Naive B cell (primary cell): Measurements from ENCODE around the gene TMEM242. TPM values are rescaled to one million over a fixed set of nuclear protein-coding genes. Genes with fewer than 3 reads are reported as not detected.

Source experiments
- ATAC-seq, 2 donors: fragments of 150-1000 bp; cut with Tn5 transposase; 2 replicates each; pipeline ENCODE4 v1.10.0; 2021; ENCODE audit warnings: low read depth in 2 of 2, mild to moderate bottlenecking in 2 of 2, moderate library complexity in 2 of 2
- DNase-seq: peaks from one replicate; pipeline ENCODE4 v3.0.0; 2022
- H3K27ac Mint-ChIP-seq, 6 donors: one replicate each; pipeline ENCODE4 v1.8.0; 2020 to 2022; ENCODE audit warnings: mild to moderate bottlenecking in 6 of 6, mixed read lengths in 6 of 6, moderate library complexity in 5 of 6, inconsistent platforms in 2 of 6
- H3K27me3 Mint-ChIP-seq, 3 donors: one replicate each; pipeline ENCODE4 v1.8.0; 2021 to 2022; ENCODE audit warnings: mixed read lengths in 3 of 3, mild to moderate bottlenecking in 1 of 3
- H3K36me3 Mint-ChIP-seq, 2 donors: one replicate each; pipeline ENCODE4 v1.8.0; 2020 to 2022; ENCODE audit warnings: mixed read lengths in 2 of 2, inconsistent platforms in 1 of 2, mild to moderate bottlenecking in 1 of 2
- H3K4me1 Mint-ChIP-seq, 3 donors: one replicate each; pipeline ENCODE4 v1.8.0; 2020 to 2022; ENCODE audit warnings: mixed read lengths in 3 of 3, inconsistent platforms in 1 of 3, mild to moderate bottlenecking in 1 of 3, moderate library complexity in 1 of 3
- H3K4me3 Mint-ChIP-seq, 8 donors: one replicate each; pipeline ENCODE4 v1.8.0; 2020 to 2022; ENCODE audit warnings: mild to moderate bottlenecking in 8 of 8, mixed read lengths in 8 of 8, moderate library complexity in 8 of 8, inconsistent platforms in 2 of 8
- H3K9me3 Mint-ChIP-seq, 7 donors: one replicate each; pipeline ENCODE4 v1.8.0; 2020 to 2022; ENCODE audit warnings: mixed read lengths in 7 of 7, mild to moderate bottlenecking in 5 of 7, inconsistent platforms in 2 of 7, moderate library complexity in 1 of 7
- polyA plus RNA-seq, 6 donors: library from polyadenylated mRNA; unstranded; fragments of 300-500 nt; fragmentation: Illumina TruSeq; gene quantifications; one replicate each; pipeline ENCODE4 v1.2.3, GENCODE V29; 2021; ENCODE audit warnings: low read depth in 6 of 6

The TMEM242 gene
- polyA plus RNA-seq, 6 donors from 2014 or later = 9.3 to 18.6 (median 11.2) TPM

- H3K9me3 Mint-ChIP-seq = peaks cover 0 to 2% (median 0%) of the 10 kb centered on the region in 7 donors
- H3K4me1 Mint-ChIP-seq = peaks cover 0 to 3% (median 0%) of the 10 kb centered on the region in 3 donors
- ATAC-seq (no peak), DNase-seq (no peak)
- peaks cover 4 to 27% (median 5%) of the 10 kb centered on the region in 3 donors for H3K27me3 Mint-ChIP-seq
- H3K36me3 Mint-ChIP-seq = no peaks in the 10 kb centered on the region
- H3K27ac Mint-ChIP-seq = no peak overlapping the region
- H3K4me3 Mint-ChIP-seq = no peak overlapping the region
Measured at GRCh38 chr6:157261606-157262005, 61.7 kb downstream of the TMEM242 start.

GRCh38 chr6:157260735-157261410 lies 62.4 kb downstream of the TMEM242 start:
- Mint-ChIP-seq H3K4me3 (no peak overlapping the region), H3K4me1 (peaks cover 0 to 3% (median 0%) of the 10 kb centered on the region in 3 donors), H3K36me3 (no peaks in the 10 kb centered on the region), H3K27ac (peak overlapping the region in 1 of 6 donors; percentile 17), H3K9me3 (peaks cover 0 to 2% (median 0%) of the 10 kb centered on the region in 7 donors), H3K27me3 (peaks cover 4 to 28% (median 9%) of the 10 kb centered on the region in 3 donors)
- ATAC-seq = no peak
- DNase-seq = no peak

- no peaks in the 10 kb centered on the region for H3K36me3 Mint-ChIP-seq
- H3K4me3 Mint-ChIP-seq = no peak overlapping the region
- no peak for ATAC-seq
- H3K4me1 Mint-ChIP-seq = no peaks in the 10 kb centered on the region
- H3K27ac Mint-ChIP-seq = no peak overlapping the region
- peaks cover 10 to 36% (median 21%) of the 10 kb centered on the region in 3 donors for H3K27me3 Mint-ChIP-seq
- DNase-seq = no peak
- H3K9me3 Mint-ChIP-seq = no peaks in the 10 kb centered on the region
Measured at GRCh38 chr6:157259443-157259842, 63.9 kb downstream of the TMEM242 start.

GRCh38 chr6:157258878-157259277 lies 64.4 kb downstream of the TMEM242 start:
- H3K27me3 Mint-ChIP-seq = peaks cover 10 to 41% (median 26%) of the 10 kb centered on the region in 3 donors
- no peaks in the 10 kb centered on the region for H3K4me1 Mint-ChIP-seq
- no peaks in the 10 kb centered on the region for H3K9me3 Mint-ChIP-seq
- DNase-seq (no peak), ATAC-seq (no peak)
- H3K27ac Mint-ChIP-seq = no peak overlapping the region
- no peak overlapping the region for H3K4me3 Mint-ChIP-seq
- no peaks in the 10 kb centered on the region for H3K36me3 Mint-ChIP-seq

GRCh38 chr6:157255079-157255478 lies 68.2 kb downstream of the TMEM242 start:
- Mint-ChIP-seq H3K4me3 (no peak overlapping the region), H3K4me1 (no peaks in the 10 kb centered on the region), H3K9me3 (no peaks in the 10 kb centered on the region), H3K36me3 (no peaks in the 10 kb centered on the region), H3K27ac (no peak overlapping the region), H3K27me3 (peaks cover 13 to 51% (median 36%) of the 10 kb centered on the region in 3 donors)
- ATAC-seq (no peak), DNase-seq (no peak)

- Mint-ChIP-seq H3K9me3 (no peaks in the 10 kb centered on the region), H3K27ac (no peak overlapping the region), H3K36me3 (no peaks in the 10 kb centered on the region), H3K4me1 (no peaks in the 10 kb centered on the region), H3K4me3 (no peak overlapping the region), H3K27me3 (peaks cover 14 to 46% (median 40%) of the 10 kb centered on the region in 3 donors)
- DNase-seq (no peak), ATAC-seq (no peak)
Measured at GRCh38 chr6:157254538-157254937, 68.8 kb downstream of the TMEM242 start.

GRCh38 chr6:157253699-157254098 lies 69.6 kb downstream of the TMEM242 start:
- DNase-seq (no peak), ATAC-seq (no peak)
- Mint-ChIP-seq H3K36me3 (peaks cover 3% of the 10 kb centered on the region in 2 donors), H3K4me1 (no peaks in the 10 kb centered on the region), H3K9me3 (peaks cover 0 to 8% (median 3%) of the 10 kb centered on the region in 7 donors), H3K27ac (no peak overlapping the region), H3K4me3 (no peak overlapping the region), H3K27me3 (peaks cover 14 to 41% (median 40%) of the 10 kb centered on the region in 3 donors)

GRCh38 chr6:157253017-157253416 lies 70.3 kb downstream of the TMEM242 start:
- no peak overlapping the region for H3K4me3 Mint-ChIP-seq
- H3K9me3 Mint-ChIP-seq = peaks cover 3 to 15% (median 5%) of the 10 kb centered on the region in 7 donors
- no peaks in the 10 kb centered on the region for H3K4me1 Mint-ChIP-seq
- ATAC-seq (no peak), DNase-seq (no peak)
- peaks cover 13 to 38% (median 37%) of the 10 kb centered on the region in 3 donors for H3K27me3 Mint-ChIP-seq
- H3K27ac Mint-ChIP-seq = peak overlapping the region in 1 of 6 donors; percentile 21
- peaks cover 9 to 10% of the 10 kb centered on the region in 2 donors for H3K36me3 Mint-ChIP-seq

- peak overlapping the region in 1 of 6 donors; percentile 21 for H3K27ac Mint-ChIP-seq
- H3K27me3 Mint-ChIP-seq = peaks cover 10 to 36% (median 33%) of the 10 kb centered on the region in 3 donors
- ATAC-seq (no peak), DNase-seq (no peak)
- peaks cover 3 to 18% (median 6%) of the 10 kb centered on the region in 7 donors for H3K9me3 Mint-ChIP-seq
- no peaks in the 10 kb centered on the region for H3K4me1 Mint-ChIP-seq
- peaks cover 11% of the 10 kb centered on the region in 2 donors for H3K36me3 Mint-ChIP-seq
- no peak overlapping the region for H3K4me3 Mint-ChIP-seq
Measured at GRCh38 chr6:157251586-157252247, 71.6 kb downstream of the TMEM242 start.

- peaks cover 11% of the 10 kb centered on the region in 2 donors for H3K36me3 Mint-ChIP-seq
- no peak for DNase-seq
- no peak overlapping the region for H3K27ac Mint-ChIP-seq
- no peaks in the 10 kb centered on the region for H3K4me1 Mint-ChIP-seq
- no peak overlapping the region for H3K4me3 Mint-ChIP-seq
- ATAC-seq = no peak
- peaks cover 5 to 22% (median 18%) of the 10 kb centered on the region in 3 donors for H3K27me3 Mint-ChIP-seq
- H3K9me3 Mint-ChIP-seq = peaks cover 5 to 18% (median 7%) of the 10 kb centered on the region in 7 donors
Measured at GRCh38 chr6:157249826-157250225, 73.5 kb downstream of the TMEM242 start.

GRCh38 chr6:157248264-157248663 lies 75.1 kb downstream of the TMEM242 start:
- ATAC-seq (no peak), DNase-seq (no peak)
- H3K4me3 Mint-ChIP-seq = no peak overlapping the region
- H3K27ac Mint-ChIP-seq = no peak overlapping the region
- peaks cover 17 to 24% of the 10 kb centered on the region in 2 donors for H3K36me3 Mint-ChIP-seq
- H3K4me1 Mint-ChIP-seq = no peaks in the 10 kb centered on the region
- H3K9me3 Mint-ChIP-seq = peaks cover 9 to 24% (median 11%) of the 10 kb centered on the region in 7 donors
- peaks cover 14 to 21% (median 18%) of the 10 kb centered on the region in 3 donors for H3K27me3 Mint-ChIP-seq

GRCh38 chr6:157246771-157247484 lies 76.4 kb downstream of the TMEM242 start:
- Mint-ChIP-seq H3K36me3 (peaks cover 18 to 24% of the 10 kb centered on the region in 2 donors), H3K27ac (peak overlapping the region in 1 of 6 donors; percentile 12), H3K4me3 (peak overlapping the region in 1 of 8 donors; percentile 35), H3K9me3 (peaks cover 9 to 26% (median 11%) of the 10 kb centered on the region in 7 donors), H3K4me1 (no peaks in the 10 kb centered on the region), H3K27me3 (peaks cover 18 to 31% (median 23%) of the 10 kb centered on the region in 3 donors)
- DNase-seq = no peak
- no peak for ATAC-seq

- H3K27me3 Mint-ChIP-seq = peaks cover 18 to 27% (median 26%) of the 10 kb centered on the region in 3 donors
- DNase-seq = no peak
- ATAC-seq = no peak
- H3K4me1 Mint-ChIP-seq = no peaks in the 10 kb centered on the region
- H3K4me3 Mint-ChIP-seq = no peak overlapping the region
- H3K9me3 Mint-ChIP-seq = peaks cover 9 to 26% (median 11%) of the 10 kb centered on the region in 7 donors
- peak overlapping the region in 1 of 6 donors; percentile 12 for H3K27ac Mint-ChIP-seq
- H3K36me3 Mint-ChIP-seq = peaks cover 18 to 24% of the 10 kb centered on the region in 2 donors
Measured at GRCh38 chr6:157246048-157246630, 77.2 kb downstream of the TMEM242 start.
